H1 (cell line): ENCODE data around the gene PRKAA1. TPM values are rescaled to one million over a fixed set of nuclear protein-coding genes. Genes with fewer than 3 reads are reported as not detected.

ENCODE experiments used
- CTCF ChIA-PET: fragments of 300-600 bp; sonication (Branson Sonifier 250); formaldehyde crosslinking; loops from one replicate; lab custom pipeline; 2021; ENCODE audit not compliant: partially characterized antibody; lab: Charles Lee
- POLR2A ChIA-PET: fragments of 300-600 bp; sonication (Branson Sonifier 250); formaldehyde crosslinking; loops from one replicate; lab custom pipeline; 2021; ENCODE audit warnings: inconsistent platforms; ENCODE audit not compliant: partially characterized antibody; lab: Charles Lee
- DNase-seq, 2 experiments: peaks; one replicate each; pipeline versions ENCODE4 v3.0.0 to v3.0.0-alpha.2; 2010 to 2022; ENCODE audit warnings: low spot score in 2 of 2, low read depth in 1 of 2, mixed read lengths in 1 of 2
- FAIRE-seq: peaks from 2 replicates; lab custom pipeline; 2011; peaks lifted over from hg19 to GRCh38; lab: Jason Lieb, UNC
- H2AFZ ChIP-seq: 2 replicates; pipeline ENCODE4 v1.8.1; 2012; ENCODE audit warnings: low read length, inconsistent platforms
- H2AK5ac ChIP-seq: 2 replicates; pipeline ENCODE4 v1.6.1; 2013; ENCODE audit warnings: low read depth, low read length
- H2BK120ac ChIP-seq: replicated peaks from 2 replicates; pipeline ENCODE3; 2013; ENCODE audit warnings: low read depth, low read length, inconsistent platforms
- H2BK12ac ChIP-seq: 2 replicates; pipeline ENCODE4 v1.6.1; 2013; ENCODE audit warnings: low read depth, low read length
- H2BK15ac ChIP-seq: 2 replicates; pipeline ENCODE4 v1.6.1; 2013; ENCODE audit warnings: low read length
- H2BK20ac ChIP-seq: 2 replicates; pipeline ENCODE4 v1.6.1; 2013; ENCODE audit warnings: low read length
- H2BK5ac ChIP-seq: 2 replicates; pipeline ENCODE4 v1.6.1; 2013; ENCODE audit warnings: low read depth, low read length
- H3K14ac ChIP-seq: 2 replicates; pipeline ENCODE4 v1.6.1; 2013; ENCODE audit warnings: inconsistent platforms; ENCODE audit not compliant: insufficient read length
- H3K18ac ChIP-seq: 2 replicates; pipeline ENCODE4 v1.6.1; 2013; ENCODE audit warnings: low read length; ENCODE audit errors: extremely low read depth
- H3K23ac ChIP-seq: 2 replicates; pipeline ENCODE4 v1.6.1; 2013; ENCODE audit warnings: inconsistent platforms; ENCODE audit not compliant: insufficient read length
- H3K23me2 ChIP-seq: 2 replicates; pipeline ENCODE4 v1.6.1; 2013; ENCODE audit warnings: low read depth, low read length
- H3K27ac ChIP-seq: 2 replicates; pipeline ENCODE4 v1.6.1; 2011; ENCODE audit warnings: low read depth, low read length, inconsistent platforms
- H3K27me3 ChIP-seq, 4 experiments: replicated peaks in 1 of 4; 1 replicate in 1 of 4; 2 replicates in 3 of 4; pipeline versions ENCODE4 v1.6.1 to v1.8.1; 2011 to 2013; ENCODE audit warnings: low read length in 3 of 4, mild to moderate bottlenecking in 3 of 4, inconsistent platforms in 2 of 4, mixed read lengths in 2 of 4, moderate library complexity in 1 of 4; ENCODE audit not compliant: control insufficient read depth in 3 of 4, insufficient read depth in 3 of 4; ENCODE audit errors: extremely low read depth in 1 of 4
- H3K36me3 ChIP-seq, 4 experiments: 2 replicates each; pipeline versions ENCODE4 v1.6.1 to v1.8.1; 2011 to 2013; ENCODE audit warnings: mild to moderate bottlenecking in 4 of 4, low read length in 3 of 4, moderate library complexity in 2 of 4, control low read depth in 1 of 4, inconsistent platforms in 1 of 4; ENCODE audit not compliant: insufficient read depth in 4 of 4, control insufficient read depth in 2 of 4
- H3K4ac ChIP-seq: replicated peaks from 2 replicates; pipeline ENCODE3; 2013; ENCODE audit warnings: low read length, low read depth, mixed read lengths, inconsistent platforms; ENCODE audit not compliant: insufficient read length
- H3K4me1 ChIP-seq, 4 experiments: replicated peaks in 1 of 4; 1 replicate in 1 of 4; 2 replicates in 3 of 4; pipeline versions ENCODE4 v1.6.1 to v1.8.1; 2011 to 2013; ENCODE audit warnings: low read length in 3 of 4, inconsistent platforms in 2 of 4, mixed read lengths in 1 of 4; ENCODE audit not compliant: insufficient read depth in 4 of 4, control insufficient read depth in 3 of 4
- H3K4me2 ChIP-seq, 2 experiments: 2 replicates each; pipeline versions ENCODE4 v1.6.1 to v1.8.1; 2011 to 2013; ENCODE audit warnings: low read depth in 2 of 2, low read length in 2 of 2, control low read depth in 1 of 2, inconsistent platforms in 1 of 2, mild to moderate bottlenecking in 1 of 2; ENCODE audit not compliant: insufficient read depth in 1 of 2
- H3K4me3 ChIP-seq, 4 experiments: fragments of 200-600, 300-600 bp in 1 of 4; sonication (generic), shearing (Covaris generic), sonication (Bioruptor Twin) in 1 of 4; 2 replicates each; pipeline versions ENCODE4 v1.5.1 to v1.8.1; 2011 to 2016; ENCODE audit warnings: low read length in 4 of 4, low read depth in 3 of 4, control low read depth in 2 of 4, inconsistent platforms in 2 of 4, mild to moderate bottlenecking in 2 of 4, mixed read lengths in 1 of 4, moderate library complexity in 1 of 4; ENCODE audit not compliant: insufficient read depth in 2 of 4; ENCODE audit errors: extremely low read depth in 1 of 4
- H3K56ac ChIP-seq: replicated peaks from 2 replicates; pipeline ENCODE3; 2013; ENCODE audit warnings: low read depth, mild to moderate bottlenecking, mixed read lengths, low read length, inconsistent platforms; ENCODE audit not compliant: insufficient read length
- H3K79me1 ChIP-seq: 2 replicates; pipeline ENCODE4 v1.6.1; 2013; ENCODE audit warnings: low read depth, low read length, control low read depth
- H3K79me2 ChIP-seq, 2 experiments: 2 replicates each; pipeline versions ENCODE4 v1.6.1 to v1.8.1; 2012 to 2013; ENCODE audit warnings: low read length in 2 of 2, mild to moderate bottlenecking in 2 of 2, inconsistent platforms in 1 of 2; ENCODE audit not compliant: insufficient read depth in 2 of 2, control insufficient read depth in 1 of 2
- H3K9ac ChIP-seq, 4 experiments: replicated peaks in 1 of 4; 1 replicate in 1 of 4; 2 replicates in 3 of 4; pipeline versions ENCODE4 v1.6.1 to v1.8.1; 2011 to 2013; ENCODE audit warnings: low read depth in 3 of 4, low read length in 3 of 4, control low read depth in 2 of 4, mild to moderate bottlenecking in 2 of 4, moderate library complexity in 2 of 4, inconsistent platforms in 1 of 4; ENCODE audit errors: extremely low read depth in 1 of 4
- H3K9me3 ChIP-seq, 2 experiments: 2 replicates each; pipeline versions ENCODE4 v1.6.1 to v1.8.1; 2012 to 2013; ENCODE audit warnings: mild to moderate bottlenecking in 2 of 2, moderate library complexity in 2 of 2, control low read depth in 1 of 2, inconsistent platforms in 1 of 2, low read depth in 1 of 2, low read length in 1 of 2, mixed read lengths in 1 of 2; ENCODE audit not compliant: insufficient read depth in 2 of 2
- H4K20me1 ChIP-seq, 2 experiments: replicated peaks in 1 of 2; 2 replicates each; pipeline versions ENCODE3 to v1.8.1; 2011 to 2013; ENCODE audit warnings: inconsistent platforms in 2 of 2, low read length in 2 of 2, mild to moderate bottlenecking in 1 of 2; ENCODE audit not compliant: insufficient read depth in 2 of 2, control insufficient read depth in 1 of 2
- H4K5ac ChIP-seq: 2 replicates; pipeline ENCODE4 v1.6.1; 2013; ENCODE audit warnings: low read length, low read depth, mixed read lengths, inconsistent platforms; ENCODE audit not compliant: insufficient read length
- H4K8ac ChIP-seq: 2 replicates; pipeline ENCODE4 v1.8.0; 2013; ENCODE audit warnings: mild to moderate bottlenecking, moderate library complexity, low read length, inconsistent platforms; ENCODE audit not compliant: insufficient read depth; ENCODE audit errors: extremely low read depth
- H4K91ac ChIP-seq: replicated peaks from 2 replicates; pipeline ENCODE3; 2013; ENCODE audit warnings: low read length, mixed read lengths, inconsistent platforms; ENCODE audit not compliant: insufficient read length
- CBX5 ChIP-seq: fragments of 300-800, 300-1000 bp; sonication (generic); IDR thresholded peaks from 2 replicates; pipeline ENCODE4 v1.7.1; 2016; ENCODE audit warnings: antibody characterized with exemption, low read length, low read depth
- CEBPB ChIP-seq: IDR thresholded peaks from 2 replicates; pipeline ENCODE4 v1.6.1; 2012; ENCODE audit warnings: low read depth, low read length
- TEAD4 ChIP-seq: IDR thresholded peaks from 2 replicates; pipeline ENCODE4 v1.6.1; 2012; ENCODE audit warnings: low read depth, low read length, inconsistent platforms, mixed read lengths
- polyA plus RNA-seq, 7 experiments: library from polyadenylated mRNA; depleted of rRNA in 3 of 7; stranded (reverse) in 5 of 7; unstranded in 2 of 7; fragments of >200 nt in 5 of 7; fragments of 200-250 nt in 2 of 7; gene quantifications; 1 replicate in 5 of 7; 2 replicates in 1 of 7; 4 replicates in 1 of 7; pipeline versions ENCODE4 v1.2.1 to v1.2.3, GENCODE V29; 2011 to 2013; ENCODE audit warnings: missing spikeins in 2 of 7, mixed read lengths in 2 of 7
- total RNA-seq: library from RNA; stranded (reverse); fragmentation: NEBNext Ultra II Directional; extraction: Animal tissue kit (Norgen Biotek cat#: 25700); gene quantifications from 2 replicates; pipeline ENCODE4 v1.2.1, GENCODE V29; 2021

Gene PRKAA1
- total and polyA plus RNA-seq, 2 of the 8 experiments (the other 6 are each of a cell fraction or from before 2014, with no cell fraction given), result 10.4 to 33.1 TPM

DNA sequence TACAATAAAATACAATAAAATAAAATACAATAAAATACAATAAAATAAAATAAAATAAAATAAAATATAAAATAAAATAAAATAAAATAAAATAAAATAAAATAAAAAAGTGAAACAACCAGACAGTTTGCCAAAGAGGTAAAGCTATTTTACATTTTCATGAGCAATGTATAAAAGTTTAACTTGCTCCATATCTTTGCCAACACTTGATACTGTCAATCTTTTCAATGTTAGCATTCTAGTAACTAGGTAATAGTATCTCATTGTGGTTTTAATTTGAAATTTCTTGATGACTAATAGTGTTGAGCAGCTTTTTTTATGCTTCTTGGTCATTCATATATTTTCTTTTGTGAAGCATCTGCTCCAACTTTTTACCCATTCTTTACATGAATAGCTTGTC, 59.7 kb downstream of the PRKAA1 start:
- Histone ChIP-seq H4K91ac (no peak overlapping the region), H3K4me3 (no peak overlapping the region)
- no peak for DNase-seq
- TF ChIP-seq CEBPB, result no peak
- no peak for TF ChIP-seq CBX5
- TF ChIP-seq TEAD4, result no peak

More for the DNA sequence above, 59.7 kb downstream of the PRKAA1 start:
- Histone ChIP-seq H2AFZ (no peak overlapping the region), H3K18ac (no peak overlapping the region), H4K20me1 (no peaks in the 10 kb centered on the region), H2AK5ac (no peak overlapping the region), H3K27me3 (no peaks in the 10 kb centered on the region), H3K79me1 (no peaks in the 10 kb centered on the region), H2BK120ac (no peak overlapping the region), H3K4me1 (no peaks in the 10 kb centered on the region), H2BK20ac (no peak overlapping the region), H3K36me3 (no peaks in the 10 kb centered on the region; a peak in 2 of 8 replicates), H2BK15ac (no peak overlapping the region), H2BK12ac (no peak overlapping the region), H3K27ac (no peak overlapping the region), H3K9ac (no peak overlapping the region), H3K23me2 (no peaks in the 10 kb centered on the region), H3K23ac (no peak overlapping the region), H4K8ac (no peak overlapping the region), H3K4ac (no peak overlapping the region), H3K9me3 (no peaks in the 10 kb centered on the region), H4K5ac (no peak overlapping the region), H3K4me2 (no peak overlapping the region), H3K14ac (no peak overlapping the region), H2BK5ac (no peak overlapping the region), H3K56ac (no peak overlapping the region), H3K79me2 (no peaks in the 10 kb centered on the region)
- ChIA-PET POLR2A (no interaction called here), CTCF (interaction anchor here (0.7 to 1.2 kb wide), 6 partner anchors 22 to 1603 kb away, joined by 3 to 4 read pairs (median 3); no protein-coding TSS in a partner anchor)
- FAIRE-seq, result no peak
